Neuron (in vitro differentiated cells): ENCODE measurements around the gene MEFV.
A peak's percentile ranks its signal among the peaks of the same experiment; 100 is the strongest.

Experiments used
- H2AFZ ChIP-seq: one replicate; pipeline ENCODE4 v1.6.1; 2013; ENCODE audit warnings: low read depth, mild to moderate bottlenecking, inconsistent platforms, low read length, moderate library complexity
- H3K27me3 ChIP-seq: one replicate; pipeline ENCODE4 v1.6.1; 2013; ENCODE audit warnings: low read length; ENCODE audit not compliant: insufficient read depth
- H3K36me3 ChIP-seq: one replicate; pipeline ENCODE4 v1.6.1; 2013; ENCODE audit warnings: low read length; ENCODE audit not compliant: insufficient read depth
- H3K4me1 ChIP-seq: one replicate; pipeline ENCODE4 v1.6.1; 2013; ENCODE audit warnings: low read length; ENCODE audit not compliant: insufficient read depth
- H3K4me3 ChIP-seq: 2 replicates; pipeline ENCODE4 v1.5.1; 2013; ENCODE audit warnings: mild to moderate bottlenecking, low read length, moderate library complexity
- H3K9me3 ChIP-seq: one replicate; pipeline ENCODE4 v1.6.1; 2013; ENCODE audit warnings: low read length

The MEFV gene, protein sequence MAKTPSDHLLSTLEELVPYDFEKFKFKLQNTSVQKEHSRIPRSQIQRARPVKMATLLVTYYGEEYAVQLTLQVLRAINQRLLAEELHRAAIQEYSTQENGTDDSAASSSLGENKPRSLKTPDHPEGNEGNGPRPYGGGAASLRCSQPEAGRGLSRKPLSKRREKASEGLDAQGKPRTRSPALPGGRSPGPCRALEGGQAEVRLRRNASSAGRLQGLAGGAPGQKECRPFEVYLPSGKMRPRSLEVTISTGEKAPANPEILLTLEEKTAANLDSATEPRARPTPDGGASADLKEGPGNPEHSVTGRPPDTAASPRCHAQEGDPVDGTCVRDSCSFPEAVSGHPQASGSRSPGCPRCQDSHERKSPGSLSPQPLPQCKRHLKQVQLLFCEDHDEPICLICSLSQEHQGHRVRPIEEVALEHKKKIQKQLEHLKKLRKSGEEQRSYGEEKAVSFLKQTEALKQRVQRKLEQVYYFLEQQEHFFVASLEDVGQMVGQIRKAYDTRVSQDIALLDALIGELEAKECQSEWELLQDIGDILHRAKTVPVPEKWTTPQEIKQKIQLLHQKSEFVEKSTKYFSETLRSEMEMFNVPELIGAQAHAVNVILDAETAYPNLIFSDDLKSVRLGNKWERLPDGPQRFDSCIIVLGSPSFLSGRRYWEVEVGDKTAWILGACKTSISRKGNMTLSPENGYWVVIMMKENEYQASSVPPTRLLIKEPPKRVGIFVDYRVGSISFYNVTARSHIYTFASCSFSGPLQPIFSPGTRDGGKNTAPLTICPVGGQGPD

DNA sequence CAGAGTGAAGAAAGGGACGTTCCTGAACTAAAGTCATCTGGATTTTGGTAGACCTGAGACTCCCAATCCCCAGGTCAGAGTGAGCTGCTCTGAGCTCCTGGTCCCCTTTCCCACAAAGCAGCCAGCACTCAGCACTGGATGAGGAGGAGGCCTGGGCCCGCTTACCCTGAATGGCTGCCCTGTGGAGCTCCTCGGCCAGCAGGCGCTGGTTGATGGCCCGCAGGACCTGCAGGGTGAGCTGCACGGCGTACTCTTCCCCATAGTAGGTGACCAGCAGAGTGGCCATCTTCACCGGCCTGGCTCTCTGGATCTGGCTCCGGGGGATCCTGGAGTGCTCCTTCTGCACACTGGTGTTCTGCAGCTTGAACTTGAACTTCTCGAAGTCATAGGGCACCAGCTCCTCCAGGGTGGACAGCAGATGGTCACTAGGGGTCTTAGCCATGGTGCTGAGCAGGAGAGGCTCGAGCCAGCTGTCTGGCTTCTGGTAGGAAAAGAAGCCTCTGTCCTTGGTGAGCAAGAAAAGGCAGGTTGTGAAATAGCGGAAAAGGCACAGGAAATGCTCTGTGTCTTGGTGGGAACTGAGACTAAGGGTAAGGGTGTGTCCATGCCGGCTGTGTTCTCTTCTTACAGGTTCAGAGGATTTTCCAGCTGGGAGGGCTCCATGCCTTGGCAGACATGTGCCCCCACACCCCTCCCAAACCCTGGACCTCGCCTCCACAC, at the start of gene MEFV:
MEFV (minus strand) TSS at position 488 of the 720 bp plus-strand sequence; CDS start at position 442, 46 bp downstream.
- no peak within 1 kb of the TSS for H2AFZ ChIP-seq
- H3K36me3 ChIP-seq: no peaks in the 10 kb centered on the region
- no peaks in the 10 kb centered on the region for H3K4me1 ChIP-seq
- H3K27me3 ChIP-seq: peaks cover 15% of the 10 kb centered on the region
- no peak within 1 kb of the TSS for H3K4me3 ChIP-seq
- no peaks in the 10 kb centered on the region for H3K9me3 ChIP-seq

DNA sequence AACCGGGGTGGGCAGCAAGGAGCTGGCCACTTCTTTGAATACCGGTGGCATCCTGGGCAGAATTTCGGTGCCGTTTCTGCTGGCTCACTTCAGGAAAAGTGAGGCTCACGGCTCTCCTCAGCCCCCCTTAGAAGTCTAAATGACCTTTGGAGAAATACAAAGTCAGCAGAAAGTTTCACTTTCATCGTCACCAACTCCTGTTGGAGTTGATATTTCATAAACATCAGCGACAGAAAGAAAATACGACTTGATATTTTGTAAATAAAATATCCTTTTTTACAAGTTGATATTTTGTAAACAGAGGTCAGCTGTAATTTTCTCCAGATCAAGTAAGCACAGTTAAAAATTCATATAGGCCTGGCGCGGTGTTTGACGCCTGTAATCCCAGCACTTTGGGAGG, 49.6 kb upstream of the MEFV start:
- H3K4me1 ChIP-seq: peaks cover 12% of the 10 kb centered on the region
- H3K36me3 ChIP-seq: peaks cover 50% of the 10 kb centered on the region
- H3K4me3 ChIP-seq: peak overlapping the region; percentile 89
- peaks cover 38% of the 10 kb centered on the region for H3K9me3 ChIP-seq
- H2AFZ ChIP-seq: peak overlapping the region; percentile 60
- H3K27me3 ChIP-seq: no peaks in the 10 kb centered on the region

DNA sequence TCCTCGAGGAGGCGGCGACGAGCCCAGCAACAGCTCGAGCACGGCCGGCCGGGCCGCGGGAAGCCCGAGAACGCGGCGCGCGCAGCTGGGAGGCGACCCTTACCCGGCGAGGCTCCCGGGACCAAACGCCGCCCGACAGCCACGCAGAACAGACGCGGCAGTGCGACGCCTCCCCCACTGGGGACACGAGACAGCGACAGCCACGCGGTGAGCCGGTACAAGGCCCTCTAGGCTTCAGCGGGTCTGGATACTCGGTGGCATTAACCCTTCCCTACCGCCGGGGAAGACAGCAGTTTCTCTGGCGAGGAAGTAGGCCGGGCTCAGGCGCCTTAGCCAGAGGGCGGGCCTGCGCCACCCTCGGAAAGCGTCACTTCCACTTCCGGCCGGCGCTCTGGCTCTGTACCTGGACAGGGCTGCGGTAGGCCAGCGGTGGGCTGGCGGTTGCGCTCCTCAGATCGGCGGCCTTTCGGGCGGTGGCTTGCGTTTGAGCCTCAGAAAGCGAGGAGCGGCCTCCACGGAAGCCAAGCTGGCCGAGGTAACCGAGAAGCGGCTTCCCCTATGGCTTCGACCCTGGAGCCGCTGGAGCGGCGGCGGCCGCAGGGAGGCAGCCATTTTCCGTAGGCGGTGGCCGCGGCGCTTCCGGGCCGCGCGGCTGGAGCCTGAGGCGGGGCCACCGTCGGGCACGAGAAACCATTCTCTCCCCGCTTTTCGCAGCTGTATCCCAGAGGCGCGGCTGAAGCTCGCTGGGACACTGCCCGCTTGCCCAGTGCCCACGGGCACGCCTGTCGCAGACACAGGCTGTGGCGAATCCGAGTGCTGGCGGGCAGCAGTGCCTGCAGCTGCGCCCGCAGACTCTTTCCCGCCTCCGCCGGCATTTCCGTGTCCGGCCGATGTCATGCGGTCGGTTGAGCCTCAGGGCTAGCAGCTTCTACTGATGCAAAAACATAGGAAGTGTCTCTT, 49.0 kb upstream of the MEFV start, which contains the start of the genes TIGD7 and ZNF75A:
TIGD7 (minus strand) TSS at position 322 of the 960 bp plus-strand sequence. CDS start 4,816 bp downstream, outside the sequence.
ZNF75A (plus strand) TSS at position 389 of the 960 bp plus-strand sequence. CDS start 2,932 bp downstream, outside the sequence.
- no peaks in the 10 kb centered on the region for H3K27me3 ChIP-seq
- H3K9me3 ChIP-seq: peaks cover 36% of the 10 kb centered on the region
- peak within 1 kb of the TSS; percentile 89 for H3K4me3 ChIP-seq
- peaks cover 51% of the 10 kb centered on the region for H3K36me3 ChIP-seq
- peaks cover 12% of the 10 kb centered on the region for H3K4me1 ChIP-seq
- peak within 1 kb of the TSS; percentile 60 for H2AFZ ChIP-seq

DNA sequence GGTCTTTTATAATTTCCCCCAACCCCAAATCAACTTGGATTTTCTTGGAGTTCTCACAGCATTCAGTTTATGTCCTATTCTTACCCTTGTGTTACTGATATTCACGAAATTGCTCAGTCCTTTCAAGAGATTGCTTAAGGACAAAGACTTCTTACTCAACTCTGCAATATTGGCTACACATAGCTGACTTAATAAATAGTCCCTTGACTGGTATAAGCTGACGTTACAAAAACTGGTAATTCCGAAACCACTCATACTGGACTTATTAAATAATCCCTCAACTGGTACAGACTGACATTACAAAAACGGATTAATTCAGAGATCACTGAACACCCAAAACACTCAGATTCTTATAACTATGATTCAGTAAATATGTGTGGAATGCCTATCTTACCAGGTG, 47.9 kb upstream of the MEFV start:
- Histone ChIP-seq H3K36me3 (peaks cover 54% of the 10 kb centered on the region), H3K9me3 (peaks cover 30% of the 10 kb centered on the region), H3K4me3 (peak overlapping the region; percentile 89), H3K4me1 (peaks cover 12% of the 10 kb centered on the region), H3K27me3 (no peaks in the 10 kb centered on the region), H2AFZ (peak overlapping the region; percentile 60)

DNA sequence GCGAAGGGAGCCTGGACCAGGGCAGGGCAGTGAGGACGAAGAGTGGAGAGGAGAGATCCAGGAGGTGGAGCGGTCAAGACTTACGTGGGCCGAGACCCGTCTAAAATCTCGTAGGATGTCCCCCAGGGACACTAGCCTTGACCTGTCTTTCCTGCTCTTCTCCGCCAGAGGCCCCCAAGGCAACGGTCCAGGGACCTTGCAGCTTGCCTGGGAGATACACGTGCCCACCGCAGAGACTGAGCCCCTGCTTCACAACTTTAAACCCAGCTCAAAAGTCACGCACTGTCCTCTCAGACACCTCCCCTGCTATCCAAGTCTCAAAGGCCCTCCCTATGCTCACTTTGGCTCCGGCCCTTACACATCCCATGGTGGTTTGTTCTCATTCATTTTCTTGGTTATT, 39.4 kb upstream of the MEFV start:
- H3K27me3 ChIP-seq: no peaks in the 10 kb centered on the region
- peaks cover 68% of the 10 kb centered on the region for H3K36me3 ChIP-seq
- no peak overlapping the region for H3K4me3 ChIP-seq
- H3K9me3 ChIP-seq: peaks cover 35% of the 10 kb centered on the region
- H2AFZ ChIP-seq: no peak overlapping the region
- H3K4me1 ChIP-seq: no peaks in the 10 kb centered on the region

DNA sequence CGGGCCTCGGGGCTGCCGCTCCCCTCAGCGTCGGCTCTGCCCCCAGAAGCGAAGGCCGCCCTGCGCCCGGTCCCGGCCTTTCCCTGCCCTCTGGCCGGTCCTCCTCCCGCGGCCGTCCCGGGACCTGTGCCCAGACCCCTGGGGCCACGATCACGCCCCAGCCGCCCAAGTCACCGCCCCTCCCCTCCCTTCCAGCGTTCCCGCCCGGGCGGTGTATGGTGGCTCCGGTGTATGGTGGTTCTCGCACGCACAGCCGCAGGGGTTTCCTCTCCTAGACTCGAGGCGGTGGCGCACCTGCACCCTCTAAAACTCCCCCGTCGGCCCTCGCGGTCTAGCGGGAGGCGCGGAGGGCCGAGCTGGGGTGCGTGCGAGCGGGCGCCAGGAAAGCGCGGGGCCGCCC, 38.8 kb upstream of the MEFV start:
- Histone ChIP-seq H3K27me3 (no peaks in the 10 kb centered on the region), H3K36me3 (peaks cover 69% of the 10 kb centered on the region), H2AFZ (no peak overlapping the region), H3K4me3 (no peak overlapping the region), H3K9me3 (peaks cover 40% of the 10 kb centered on the region), H3K4me1 (no peaks in the 10 kb centered on the region)

DNA sequence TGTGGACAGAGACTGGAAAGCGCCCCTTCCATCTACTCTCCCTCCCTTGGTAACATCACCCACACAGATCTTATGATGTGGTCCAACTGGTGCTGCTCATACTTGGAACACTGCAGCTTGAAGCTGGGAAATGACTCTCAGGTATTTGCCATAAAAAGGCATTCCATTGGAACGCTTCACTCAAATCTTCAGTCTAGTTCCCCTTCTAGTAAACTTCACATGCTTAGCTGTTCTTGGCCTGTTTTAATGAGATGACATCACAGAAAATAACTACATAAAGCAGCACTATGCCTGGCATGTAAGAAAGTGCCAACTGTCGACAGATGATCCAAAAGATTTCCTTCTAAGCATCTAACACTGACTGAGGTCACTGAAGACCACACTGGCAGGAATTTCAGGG, 36.2 kb upstream of the MEFV start:
- H2AFZ ChIP-seq: no peak overlapping the region
- peaks cover 79% of the 10 kb centered on the region for H3K36me3 ChIP-seq
- H3K9me3 ChIP-seq: peaks cover 56% of the 10 kb centered on the region

DNA sequence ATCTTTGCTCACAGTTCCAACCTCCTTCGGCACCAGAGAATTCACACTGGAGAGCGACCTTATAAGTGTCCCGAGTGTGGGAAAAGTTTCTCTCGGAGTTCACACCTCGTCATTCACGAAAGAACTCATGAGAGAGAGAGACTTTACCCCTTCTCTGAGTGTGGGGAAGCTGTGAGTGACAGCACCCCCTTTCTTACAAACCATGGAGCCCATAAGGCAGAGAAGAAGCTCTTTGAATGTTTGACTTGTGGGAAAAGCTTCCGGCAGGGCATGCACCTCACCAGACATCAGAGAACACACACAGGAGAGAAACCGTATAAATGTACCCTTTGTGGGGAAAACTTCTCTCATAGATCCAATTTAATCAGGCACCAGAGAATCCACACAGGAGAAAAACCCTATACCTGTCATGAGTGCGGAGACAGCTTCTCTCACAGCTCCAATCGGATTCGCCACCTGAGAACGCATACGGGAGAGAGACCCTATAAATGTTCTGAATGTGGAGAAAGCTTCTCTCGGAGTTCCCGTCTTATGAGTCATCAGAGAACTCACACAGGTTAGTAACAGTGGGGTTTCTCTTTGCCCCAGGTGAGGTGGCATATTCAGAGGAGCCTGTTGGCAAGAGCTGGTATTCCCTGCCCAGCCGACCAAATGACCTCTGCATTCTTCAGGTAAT, 33.7 kb upstream of the MEFV start:
- peaks cover 5% of the 10 kb centered on the region for H3K4me1 ChIP-seq
- peaks cover 88% of the 10 kb centered on the region for H3K36me3 ChIP-seq
- H3K4me3 ChIP-seq: no peak overlapping the region
- no peaks in the 10 kb centered on the region for H3K27me3 ChIP-seq
- H2AFZ ChIP-seq: no peak overlapping the region
- peaks cover 55% of the 10 kb centered on the region for H3K9me3 ChIP-seq

More for the DNA sequence above, 36.2 kb upstream of the MEFV start:
- Histone ChIP-seq H3K4me3 (no peak overlapping the region), H3K27me3 (no peaks in the 10 kb centered on the region), H3K4me1 (no peaks in the 10 kb centered on the region)

DNA sequence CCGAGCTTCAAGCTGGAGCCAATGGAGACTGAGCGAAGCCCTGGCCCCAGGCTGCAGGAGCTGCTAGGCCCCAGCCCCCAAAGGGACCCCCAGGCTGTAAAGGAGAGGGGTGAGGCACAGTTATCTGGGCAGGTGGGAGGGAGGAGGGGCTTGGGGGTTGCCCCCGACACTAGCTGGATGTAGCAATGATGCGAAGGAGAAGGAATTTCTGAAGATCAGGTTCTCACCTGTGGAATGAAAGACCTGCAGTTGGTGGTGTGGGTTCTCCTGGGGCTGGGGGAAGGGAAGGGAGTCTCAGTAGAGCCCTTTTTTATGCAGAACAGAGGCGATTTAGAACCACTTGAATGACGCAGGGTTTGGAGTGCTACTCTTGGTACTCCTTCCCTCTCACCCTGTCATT, 28.7 kb upstream of the MEFV start:
- H3K9me3 ChIP-seq: peaks cover 25% of the 10 kb centered on the region
- H2AFZ ChIP-seq: no peak overlapping the region
- peaks cover 49% of the 10 kb centered on the region for H3K36me3 ChIP-seq
- H3K4me3 ChIP-seq: peak overlapping the region; percentile 80
- peaks cover 25% of the 10 kb centered on the region for H3K4me1 ChIP-seq
- H3K27me3 ChIP-seq: no peaks in the 10 kb centered on the region

DNA sequence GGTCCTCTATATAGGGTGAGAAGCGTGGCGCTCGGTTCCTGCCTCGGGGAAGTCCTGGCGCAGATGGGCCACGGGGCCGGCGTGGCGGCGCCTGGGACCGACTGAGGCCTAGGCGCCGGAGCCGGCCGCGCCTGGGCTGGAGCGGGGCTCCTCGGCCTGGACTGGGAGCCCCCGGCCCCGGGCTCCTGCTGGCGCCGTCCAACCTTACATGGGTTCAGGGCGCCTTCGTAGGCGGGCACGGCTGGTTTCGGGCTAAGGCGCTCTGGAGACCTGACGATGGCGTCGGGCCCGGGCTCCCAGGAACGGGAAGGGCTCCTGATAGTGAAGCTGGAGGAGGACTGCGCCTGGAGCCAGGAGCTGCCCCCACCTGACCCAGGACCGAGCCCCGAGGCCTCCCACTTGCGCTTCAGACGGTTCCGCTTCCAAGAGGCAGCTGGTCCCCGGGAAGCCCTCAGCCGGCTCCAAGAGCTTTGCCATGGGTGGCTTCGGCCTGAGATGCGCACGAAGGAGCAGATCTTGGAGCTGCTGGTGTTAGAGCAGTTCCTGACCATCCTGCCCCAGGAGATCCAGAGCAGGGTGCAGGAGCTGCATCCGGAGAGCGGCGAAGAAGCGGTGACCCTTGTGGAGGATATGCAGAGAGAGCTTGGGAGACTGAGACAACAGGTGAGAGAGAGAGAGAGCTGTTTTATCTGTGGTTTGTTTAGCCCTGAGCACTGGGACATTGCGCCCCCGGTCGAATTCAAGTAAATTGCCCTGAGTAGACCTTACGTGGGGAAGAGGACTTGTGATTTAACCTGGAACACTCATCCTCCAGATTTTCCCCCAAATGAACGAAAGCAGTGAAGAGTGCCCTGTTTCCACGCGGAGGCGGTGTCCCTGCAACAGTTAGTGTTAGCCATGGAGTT, 27.4 kb upstream of the MEFV start:
- H2AFZ ChIP-seq: no peak overlapping the region
- peak overlapping the region; percentile 80 for H3K4me3 ChIP-seq
- peaks cover 25% of the 10 kb centered on the region for H3K4me1 ChIP-seq
- peaks cover 35% of the 10 kb centered on the region for H3K36me3 ChIP-seq
- H3K27me3 ChIP-seq: no peaks in the 10 kb centered on the region
- peaks cover 12% of the 10 kb centered on the region for H3K9me3 ChIP-seq
